Endothelial cell (in vitro differentiated cells): ENCODE data around the gene ICA1. TPM values are rescaled to one million over a fixed set of nuclear protein-coding genes. Genes with fewer than 3 reads are reported as not detected.

Experiments
- DNase-seq: peaks from one replicate; pipeline ENCODE4 v3.0.0; 2021; ENCODE audit warnings: low spot score
- H3K27ac Mint-ChIP-seq: one replicate; pipeline ENCODE4 v1.8.0; 2021; ENCODE audit warnings: mixed read lengths, inconsistent platforms; ENCODE audit not compliant: unreplicated experiment
- H3K27me3 Mint-ChIP-seq: one replicate; pipeline ENCODE4 v1.8.0; 2021; ENCODE audit warnings: mild to moderate bottlenecking, moderate library complexity, mixed read lengths, inconsistent platforms; ENCODE audit not compliant: unreplicated experiment
- H3K36me3 Mint-ChIP-seq: one replicate; pipeline ENCODE4 v1.8.0; 2021; ENCODE audit warnings: mild to moderate bottlenecking, low read depth, mixed read lengths, inconsistent platforms; ENCODE audit not compliant: unreplicated experiment
- H3K4me1 Mint-ChIP-seq: one replicate; pipeline ENCODE4 v1.8.0; 2021; ENCODE audit warnings: mild to moderate bottlenecking, mixed read lengths, inconsistent platforms; ENCODE audit not compliant: unreplicated experiment
- H3K4me3 Mint-ChIP-seq: one replicate; pipeline ENCODE4 v1.8.0; 2021; ENCODE audit warnings: mild to moderate bottlenecking, mixed read lengths, inconsistent platforms; ENCODE audit not compliant: unreplicated experiment
- H3K9me3 Mint-ChIP-seq: one replicate; pipeline ENCODE4 v1.8.0; 2021; ENCODE audit warnings: mixed read lengths, inconsistent platforms; ENCODE audit not compliant: unreplicated experiment
- CTCF ChIP-seq: fragments of 200-600 bp; sonication (generic); IDR thresholded peaks from one replicate; pipeline ENCODE4 v1.5.0; 2021; ENCODE audit warnings: antibody characterized with exemption; ENCODE audit not compliant: unreplicated experiment
- total RNA-seq: library from RNA; stranded (reverse); fragmentation: NEBNext Ultra II Directional; extraction: Animal tissue kit (Norgen Biotek cat#: 25700); gene quantifications from one replicate; pipeline ENCODE4 v1.2.1, GENCODE V29; 2021; ENCODE audit not compliant: unreplicated experiment

ICA1 gene
- total RNA-seq, 1 donor from 2014 or later: 91.4 TPM

GRCh38 chr7:8290645-8291308, 28.8 kb upstream of the ICA1 start:
- Mint-ChIP-seq H3K27ac (no peak overlapping the region), H3K4me3 (no peak overlapping the region), H3K9me3 (no peaks in the 10 kb centered on the region), H3K27me3 (peaks cover 4% of the 10 kb centered on the region), H3K4me1 (peaks cover 8% of the 10 kb centered on the region), H3K36me3 (no peaks in the 10 kb centered on the region)
- DNase-seq: no peak
- no peak for TF ChIP-seq CTCF

GRCh38 chr7:8286118-8286517, 24.2 kb upstream of the ICA1 start:
- DNase-seq: no peak
- Mint-ChIP-seq H3K27me3 (peaks cover 1% of the 10 kb centered on the region), H3K4me3 (no peak overlapping the region), H3K36me3 (no peaks in the 10 kb centered on the region), H3K9me3 (no peaks in the 10 kb centered on the region), H3K27ac (no peak overlapping the region), H3K4me1 (peaks cover 16% of the 10 kb centered on the region)
- no peak for TF ChIP-seq CTCF

- H3K36me3 Mint-ChIP-seq: no peaks in the 10 kb centered on the region
- H3K27ac Mint-ChIP-seq: no peak overlapping the region
- H3K9me3 Mint-ChIP-seq: no peaks in the 10 kb centered on the region
- DNase-seq: no peak
- H3K4me3 Mint-ChIP-seq: no peak overlapping the region
- H3K27me3 Mint-ChIP-seq: peaks cover 1% of the 10 kb centered on the region
- no peak for TF ChIP-seq CTCF
- H3K4me1 Mint-ChIP-seq: peaks cover 13% of the 10 kb centered on the region
Observed at GRCh38 chr7:8285155-8285554, 23.2 kb upstream of the ICA1 start.

GRCh38 chr7:8284606-8285005, 22.6 kb upstream of the ICA1 start:
- Mint-ChIP-seq H3K27me3 (peaks cover 1% of the 10 kb centered on the region), H3K9me3 (no peaks in the 10 kb centered on the region), H3K4me3 (no peak overlapping the region), H3K27ac (no peak overlapping the region), H3K4me1 (peaks cover 13% of the 10 kb centered on the region), H3K36me3 (no peaks in the 10 kb centered on the region)
- DNase-seq: no peak
- no peak for TF ChIP-seq CTCF

GRCh38 chr7:8283968-8284367, 22.0 kb upstream of the ICA1 start:
- peaks cover 1% of the 10 kb centered on the region for H3K27me3 Mint-ChIP-seq
- TF ChIP-seq CTCF: no peak
- no peak overlapping the region for H3K4me3 Mint-ChIP-seq
- peaks cover 13% of the 10 kb centered on the region for H3K4me1 Mint-ChIP-seq
- H3K9me3 Mint-ChIP-seq: no peaks in the 10 kb centered on the region
- no peak for DNase-seq
- no peak overlapping the region for H3K27ac Mint-ChIP-seq
- no peaks in the 10 kb centered on the region for H3K36me3 Mint-ChIP-seq
